ENCODE measurements around the gene MORC3.
"Not testable (repeated sequence)": the region's sequence is repeated elsewhere in the genome, so short reads cannot be mapped to it uniquely, and the experiment has no call there.

MORC3 gene

GRCh38 chr21:36396325-36396724, 76.3 kb downstream of the MORC3 start:
- TF ChIP-seq, protein P1, sequence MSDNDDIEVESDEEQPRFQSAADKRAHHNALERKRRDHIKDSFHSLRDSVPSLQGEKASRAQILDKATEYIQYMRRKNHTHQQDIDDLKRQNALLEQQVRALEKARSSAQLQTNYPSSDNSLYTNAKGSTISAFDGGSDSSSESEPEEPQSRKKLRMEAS (IDR thresholded peaks at IDR 0.05; ENCODE audit: low read depth, low read length) = no peak
- TF ChIP-seq, protein P2, sequence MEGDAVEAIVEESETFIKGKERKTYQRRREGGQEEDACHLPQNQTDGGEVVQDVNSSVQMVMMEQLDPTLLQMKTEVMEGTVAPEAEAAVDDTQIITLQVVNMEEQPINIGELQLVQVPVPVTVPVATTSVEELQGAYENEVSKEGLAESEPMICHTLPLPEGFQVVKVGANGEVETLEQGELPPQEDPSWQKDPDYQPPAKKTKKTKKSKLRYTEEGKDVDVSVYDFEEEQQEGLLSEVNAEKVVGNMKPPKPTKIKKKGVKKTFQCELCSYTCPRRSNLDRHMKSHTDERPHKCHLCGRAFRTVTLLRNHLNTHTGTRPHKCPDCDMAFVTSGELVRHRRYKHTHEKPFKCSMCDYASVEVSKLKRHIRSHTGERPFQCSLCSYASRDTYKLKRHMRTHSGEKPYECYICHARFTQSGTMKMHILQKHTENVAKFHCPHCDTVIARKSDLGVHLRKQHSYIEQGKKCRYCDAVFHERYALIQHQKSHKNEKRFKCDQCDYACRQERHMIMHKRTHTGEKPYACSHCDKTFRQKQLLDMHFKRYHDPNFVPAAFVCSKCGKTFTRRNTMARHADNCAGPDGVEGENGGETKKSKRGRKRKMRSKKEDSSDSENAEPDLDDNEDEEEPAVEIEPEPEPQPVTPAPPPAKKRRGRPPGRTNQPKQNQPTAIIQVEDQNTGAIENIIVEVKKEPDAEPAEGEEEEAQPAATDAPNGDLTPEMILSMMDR (IDR thresholded peaks at IDR 0.05; ENCODE audit: low read depth, low read length) = no peak
- TF ChIP-seq POLR2A (IDR thresholded peaks at IDR 0.05; ENCODE audit: extremely low read depth, insufficient read length) (no peak), MYC (IDR thresholded peaks at IDR 0.05; ENCODE audit: low read depth, low read length) (no peak)
- H3K4me3 ChIP-seq (ENCODE audit: low read depth, low read length) = no peak overlapping the region
- no peak for DNase-seq (ENCODE audit: low read depth)

DNA sequence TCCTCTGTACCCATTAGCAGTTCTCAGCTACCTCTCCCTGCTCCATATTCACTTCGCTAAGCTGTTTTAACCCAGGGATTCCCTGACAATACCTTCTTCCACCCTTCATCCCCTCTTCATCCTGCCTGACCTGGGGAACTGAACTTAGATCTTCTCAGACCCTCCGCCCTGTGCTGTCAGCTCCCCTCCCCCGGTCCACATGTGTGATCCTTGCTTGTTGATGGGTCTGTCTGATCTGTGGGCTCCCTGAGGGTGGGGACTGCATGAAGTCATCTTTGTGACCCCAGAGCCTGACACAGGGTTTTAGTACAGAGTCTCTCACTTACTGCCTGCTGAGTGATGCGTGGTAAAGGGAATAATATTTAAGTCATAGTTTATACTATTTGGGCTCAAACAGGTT, 77.0 kb downstream of the MORC3 start:
- DNase-seq (ENCODE audit: low read depth) = no peak
- TF ChIP-seq, protein P2 (IDR thresholded peaks at IDR 0.05; ENCODE audit: low read depth, low read length) = no peak
- H3K4me3 ChIP-seq (ENCODE audit: low read depth, low read length) = no peak overlapping the region

- no peak for DNase-seq (ENCODE audit: low read depth)
- H3K4me3 ChIP-seq (ENCODE audit: low read depth, low read length) = no peak overlapping the region
- TF ChIP-seq POLR2A (IDR thresholded peaks at IDR 0.05; ENCODE audit: extremely low read depth, insufficient read length) = no peak
- no peak for TF ChIP-seq MYC (IDR thresholded peaks at IDR 0.05; ENCODE audit: low read depth, low read length)
- TF ChIP-seq, protein P1 (IDR thresholded peaks at IDR 0.05; ENCODE audit: low read depth, low read length) = no peak
- TF ChIP-seq, protein P2 (IDR thresholded peaks at IDR 0.05; ENCODE audit: low read depth, low read length) = no peak
Observed at GRCh38 chr21:36397606-36398005, 77.6 kb downstream of the MORC3 start.

DNA sequence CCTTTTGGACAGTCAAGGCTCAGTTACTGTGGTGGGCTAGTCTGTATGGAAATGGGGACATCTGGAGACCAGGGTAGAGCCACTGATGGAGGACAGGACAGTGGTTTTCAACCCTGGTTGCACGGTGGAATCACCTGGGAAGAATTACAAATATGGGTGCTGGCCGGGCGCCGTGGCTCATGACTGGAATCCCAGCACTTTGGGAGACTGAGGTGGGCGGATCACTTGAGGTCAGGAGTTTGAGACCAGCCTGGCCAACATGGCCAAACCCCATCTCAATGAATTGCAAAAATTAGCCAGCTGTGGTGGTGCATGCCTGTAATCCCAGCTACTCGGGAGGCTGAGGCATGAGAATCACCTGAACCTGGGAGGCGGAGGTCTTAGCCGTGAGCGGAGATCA, 79.7 kb downstream of the MORC3 start:
- H3K4me3 ChIP-seq (ENCODE audit: low read depth, low read length); DNase-seq (ENCODE audit: low read depth): not testable (repeated sequence)

- TF ChIP-seq, protein P2 (IDR thresholded peaks at IDR 0.05; ENCODE audit: low read depth, low read length) = no peak
- TF ChIP-seq, protein P1 (IDR thresholded peaks at IDR 0.05; ENCODE audit: low read depth, low read length) = no peak
- TF ChIP-seq MYC (IDR thresholded peaks at IDR 0.05; ENCODE audit: low read depth, low read length) (no peak), POLR2A (IDR thresholded peaks at IDR 0.05; ENCODE audit: extremely low read depth, insufficient read length) (no peak)
Observed at GRCh38 chr21:36400719-36401118, 80.7 kb downstream of the MORC3 start.

GRCh38 chr21:36402339-36402738, 82.3 kb downstream of the MORC3 start:
- TF ChIP-seq, protein P1 (IDR thresholded peaks at IDR 0.05; ENCODE audit: low read depth, low read length) = no peak
- TF ChIP-seq, protein P2 (IDR thresholded peaks at IDR 0.05; ENCODE audit: low read depth, low read length) = no peak
- TF ChIP-seq MYC (IDR thresholded peaks at IDR 0.05; ENCODE audit: low read depth, low read length) = no peak
- TF ChIP-seq POLR2A (IDR thresholded peaks at IDR 0.05; ENCODE audit: extremely low read depth, insufficient read length) = no peak
- DNase-seq (ENCODE audit: low read depth) = no peak
- no peak overlapping the region for H3K4me3 ChIP-seq (ENCODE audit: low read depth, low read length)

More at GRCh38 chr21:36400719-36401118, 80.7 kb downstream of the MORC3 start:
- no peak overlapping the region for H3K4me3 ChIP-seq (ENCODE audit: low read depth, low read length)
- DNase-seq (ENCODE audit: low read depth) = no peak
